GM19238 (cell line): ENCODE measurements around the gene ARHGDIG.
"Not testable (repeated sequence)": the region's sequence is repeated elsewhere in the genome, so short reads cannot be mapped to it uniquely, and the experiment has no call there.

Source experiments
- DNase-seq: peaks from one replicate; pipeline ENCODE4 v3.0.0; 2011; ENCODE audit warnings: low spot score; ENCODE audit not compliant: insufficient read length

ARHGDIG gene

DNA sequence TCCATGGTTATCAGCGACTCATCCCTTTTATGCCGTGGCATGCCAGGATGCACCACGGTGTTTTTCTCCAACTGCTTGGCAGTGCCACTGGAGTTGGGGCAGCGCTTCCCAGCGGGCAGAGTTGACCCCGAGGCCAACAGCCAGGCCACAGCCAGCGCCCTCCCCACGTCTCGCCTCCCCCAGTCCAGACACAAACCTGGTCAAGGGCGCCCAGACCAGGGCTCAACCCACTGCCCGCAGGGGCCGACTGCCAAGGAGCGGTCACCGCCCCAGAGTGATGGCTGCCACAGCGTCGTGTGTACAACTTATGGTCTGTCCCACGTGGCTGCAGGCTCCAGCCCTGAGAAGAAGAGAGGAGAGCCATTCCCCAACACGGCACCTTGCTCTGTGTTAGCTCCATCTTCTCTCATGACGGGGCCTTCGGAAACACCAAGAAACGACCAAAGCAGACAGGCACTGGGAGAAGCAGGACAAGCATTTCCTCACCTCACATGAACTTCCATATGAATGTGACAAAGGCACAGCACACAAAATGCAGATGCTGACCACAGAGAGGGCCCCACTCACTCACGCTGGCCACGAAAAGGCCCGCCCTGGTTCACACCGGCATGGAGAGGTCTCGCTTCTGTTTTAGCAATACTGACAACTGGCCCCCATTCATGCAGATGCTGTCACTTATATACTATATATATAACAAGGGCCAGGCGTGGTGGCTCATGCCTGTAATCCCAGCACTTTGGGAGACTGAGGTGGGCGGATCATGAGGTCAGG is 45.2 kb downstream of the ARHGDIG start:
- no peak for DNase-seq

DNA sequence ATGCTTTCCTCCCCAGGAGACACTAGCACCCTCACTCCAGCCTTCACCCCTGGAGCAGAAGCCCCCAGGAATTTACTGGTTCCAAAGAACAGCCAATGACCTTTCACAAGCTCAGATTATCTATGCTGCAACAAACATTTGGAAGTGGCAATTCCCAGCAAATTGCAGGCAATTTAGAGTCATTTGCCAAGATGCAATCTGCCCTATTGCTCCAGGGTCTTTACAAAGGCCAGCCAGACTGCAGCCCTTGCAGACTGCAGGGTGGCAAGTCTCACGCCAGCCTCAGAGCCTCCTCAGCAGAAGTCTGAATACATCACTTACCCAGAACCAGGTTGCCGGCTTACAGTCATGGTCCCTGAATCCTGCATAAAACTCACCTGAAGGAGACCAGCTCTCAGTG is 50.4 kb downstream of the ARHGDIG start:
- no peak for DNase-seq

DNA sequence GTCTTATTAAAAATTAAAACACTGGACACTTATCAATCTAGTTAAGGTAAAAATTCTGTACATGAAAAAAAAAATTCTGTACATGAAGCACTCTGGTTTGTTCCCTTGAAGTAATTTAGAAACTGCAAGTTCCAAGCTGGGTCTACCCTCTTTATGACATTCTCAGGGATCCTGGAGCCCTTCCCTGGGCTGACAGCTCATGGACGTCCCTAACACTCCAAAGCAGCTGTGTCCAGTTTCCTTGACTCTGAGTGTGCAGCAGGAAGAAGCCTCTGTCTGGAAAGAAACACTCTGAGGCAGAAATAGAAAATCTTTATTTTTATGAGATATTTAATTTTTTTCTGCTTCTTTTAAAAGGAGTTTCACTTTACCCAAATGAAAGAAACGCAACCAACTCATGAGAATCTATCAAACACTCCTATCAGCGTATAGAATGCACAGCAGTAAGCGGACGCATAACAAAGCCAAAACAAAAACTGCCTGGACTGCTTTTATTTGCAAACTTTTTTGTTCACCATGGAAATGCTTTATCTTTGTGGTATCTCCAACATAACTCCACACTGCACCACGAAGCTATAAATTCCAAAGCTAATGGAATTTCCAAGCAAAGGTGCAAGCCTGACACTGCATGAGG is 50.9 kb downstream of the ARHGDIG start:
- not testable (repeated sequence) for DNase-seq
